K562 (cell line): Measurements from ENCODE around the gene ARMC2. TPM values are rescaled to one million over a fixed set of nuclear protein-coding genes. Genes with fewer than 3 reads are reported as not detected.

Experiments
- ATAC-seq: fragments of 200-7000 bp; cut with Tn5 transposase; 3 replicates; pipeline ENCODE4 v1.9.1; 2020; ENCODE audit warnings: moderate library complexity
- BruUV-seq: library from RNA; stranded (reverse); fragments of 400-500 nt; replicated peaks from 2 replicates; lab custom pipeline; 2021; lab: Mats Ljungman, UMichigan
- CTCF ChIA-PET: fragments of 300-600 bp; formaldehyde crosslinking; extraction: SDS; loops from one replicate; lab custom pipeline; 2021; ENCODE audit warnings: low intra/inter-chr PET ratio; lab: Yijun Ruan, JAX
- POLR2A ChIA-PET: fragments of 300-600, 350-650 bp; sonication (Branson Sonifier 250); formaldehyde crosslinking; extraction: SDS; loops from one replicate; lab custom pipeline; 2021; ENCODE audit warnings: antibody characterized with exemption, inconsistent platforms; lab: Yijun Ruan, JAX
- DNase-seq, 4 experiments: peaks; one replicate each; pipeline versions ENCODE4 v3.0.0 to v3.0.0-alpha.2; 2011 to 2018; ENCODE audit warnings: low spot score in 3 of 4, mixed read lengths in 3 of 4; ENCODE audit errors: extremely low read depth in 1 of 4
- FAIRE-seq: peaks from 2 replicates; lab custom pipeline; 2011; peaks lifted over from hg19 to GRCh38; lab: Jason Lieb, UNC
- H2AFZ ChIP-seq: 2 replicates; pipeline ENCODE4 v1.6.0; 2011; ENCODE audit warnings: low read depth, low read length, control low read depth, inconsistent platforms
- H3K27ac ChIP-seq: fragments of 200-600 bp; 3 replicates; pipeline ENCODE4 v1.8.0; 2011; ENCODE audit warnings: low read depth, mild to moderate bottlenecking, control low read depth, inconsistent platforms, low read length, moderate library complexity, mixed read lengths; ENCODE audit errors: extremely low read depth
- H3K27me3 ChIP-seq, 2 experiments: fragments of 300-600 bp in 1 of 2; 2 replicates in 1 of 2; 3 replicates in 1 of 2; pipeline versions ENCODE4 v1.6.0 to v1.8.0; 2011; ENCODE audit warnings: inconsistent platforms in 2 of 2, low read length in 2 of 2, mild to moderate bottlenecking in 1 of 2, mixed read lengths in 1 of 2, moderate library complexity in 1 of 2; ENCODE audit not compliant: control insufficient read depth in 2 of 2, insufficient read depth in 2 of 2
- H3K36me3 ChIP-seq: fragments of 300-600 bp; 3 replicates; pipeline ENCODE4 v1.8.0; 2011; ENCODE audit warnings: mild to moderate bottlenecking, low read length, inconsistent platforms; ENCODE audit not compliant: control insufficient read depth, insufficient read depth
- H3K4me1 ChIP-seq, 2 experiments: fragments of 200-600 bp in 1 of 2; replicated peaks in 1 of 2; 2 replicates in 1 of 2; 3 replicates in 1 of 2; pipeline versions ENCODE4 v1.5.1 to v1.8.0; 2011; ENCODE audit warnings: inconsistent platforms in 2 of 2, low read length in 2 of 2, mild to moderate bottlenecking in 1 of 2, mixed read lengths in 1 of 2, moderate library complexity in 1 of 2; ENCODE audit not compliant: control insufficient read depth in 2 of 2, insufficient read depth in 2 of 2
- H3K4me2 ChIP-seq: 2 replicates; pipeline ENCODE4 v1.6.1; 2011; ENCODE audit warnings: low read length, control low read depth, inconsistent platforms, mixed read lengths; ENCODE audit not compliant: insufficient read depth
- H3K4me3 ChIP-seq: fragments of 200-600 bp; sonication (generic), shearing (Covaris generic); 2 replicates; pipeline ENCODE4 v1.5.1; 2016; ENCODE audit warnings: control low read depth, inconsistent platforms
- H3K79me2 ChIP-seq: fragments of 200-600 bp; 3 replicates; pipeline ENCODE4 v1.8.0; 2011; ENCODE audit warnings: low read length, inconsistent platforms; ENCODE audit not compliant: control insufficient read depth, insufficient read depth
- H3K9ac ChIP-seq, 2 experiments: 2 replicates each; pipeline versions ENCODE4 v1.6.0 to v1.6.1; 2011; ENCODE audit warnings: low read depth in 2 of 2, low read length in 2 of 2, control low read depth in 1 of 2, inconsistent platforms in 1 of 2, mild to moderate bottlenecking in 1 of 2, mixed read lengths in 1 of 2; ENCODE audit not compliant: insufficient read depth in 1 of 2
- H3K9me1 ChIP-seq: one replicate; pipeline ENCODE4 v1.6.0; 2011; ENCODE audit warnings: inconsistent platforms, mild to moderate bottlenecking, low read length, moderate library complexity; ENCODE audit not compliant: control insufficient read depth, insufficient read depth
- H3K9me3 ChIP-seq: replicated peaks from 2 replicates; pipeline ENCODE4 v1.5.1; 2011; ENCODE audit warnings: low read depth, low read length, inconsistent platforms; ENCODE audit not compliant: control insufficient read depth, insufficient read depth
- H4K20me1 ChIP-seq: replicated peaks from 2 replicates; pipeline ENCODE4 v1.6.1; 2011; ENCODE audit warnings: low read length, inconsistent platforms, mixed read lengths; ENCODE audit not compliant: control insufficient read depth, insufficient read depth
- CBFA2T2 ChIP-seq: fragments of 450-650 bp; conservative IDR thresholded peaks from 2 replicates; pipeline ENCODE4 v1.6.1; 2017; ENCODE audit warnings: mild to moderate bottlenecking
- FOXJ3 ChIP-seq: sonication (generic); formaldehyde crosslinking; IDR thresholded peaks from 2 replicates; pipeline ENCODE4 v1.4.0; 2020; ENCODE audit warnings: mild to moderate bottlenecking, missing genetic modification reagents
- KDM2B ChIP-seq: fragments of 250-450 bp; sonication (Bioruptor Pico); IDR thresholded peaks from 2 replicates; pipeline ENCODE4 v1.8.0; 2021; ENCODE audit warnings: mild to moderate bottlenecking, moderate library complexity
- MIER1 ChIP-seq: fragments of 450-650 bp; IDR thresholded peaks from 2 replicates; pipeline ENCODE4 v1.6.1; 2016; ENCODE audit warnings: antibody characterized with exemption, mild to moderate bottlenecking, low read depth
- PKNOX1 ChIP-seq: fragments of 450-650 bp; IDR thresholded peaks from 2 replicates; pipeline ENCODE4 v1.6.1; 2016
- POLR3A ChIP-seq: IDR thresholded peaks from 2 replicates; pipeline ENCODE4 v1.6.1; 2011; ENCODE audit warnings: borderline replicate concordance, mild to moderate bottlenecking, moderate library complexity; ENCODE audit not compliant: insufficient read length, insufficient read depth; ENCODE audit errors: extremely low read depth
- SMARCC2 ChIP-seq: fragments of 450-650 bp; IDR thresholded peaks from 2 replicates; pipeline ENCODE4 v1.6.1; 2017; ENCODE audit warnings: antibody characterized with exemption, moderate library complexity, mild to moderate bottlenecking, low read depth
- SRSF1 ChIP-seq: fragments of 200-400 bp; formaldehyde crosslinking; IDR thresholded peaks from 2 replicates; pipeline ENCODE4 v1.6.1; 2017; ENCODE audit warnings: mild to moderate bottlenecking, low read depth, low read length, moderate library complexity
- UBTF ChIP-seq, 2 experiments: IDR thresholded peaks; 2 replicates each; pipeline ENCODE4 v1.6.1; 2012; ENCODE audit warnings: improper control_type of control experiment in 2 of 2, low read depth in 2 of 2, low read length in 2 of 2, borderline replicate concordance in 1 of 2
- XRCC5 ChIP-seq: fragments of 200-400 bp; formaldehyde crosslinking; IDR thresholded peaks from 2 replicates; pipeline ENCODE4 v1.6.1; 2017; ENCODE audit warnings: low read depth, mild to moderate bottlenecking, low read length
- YBX1 ChIP-seq: fragments of 450-650 bp; IDR thresholded peaks from 2 replicates; pipeline ENCODE4 v1.7.1; 2016; ENCODE audit warnings: mild to moderate bottlenecking
- ZFP30 ChIP-seq: fragments of 250-450 bp; sonication (Bioruptor Pico); IDR thresholded peaks from 2 replicates; pipeline ENCODE4 v1.8.0; 2022; ENCODE audit warnings: moderate library complexity, mild to moderate bottlenecking, inconsistent platforms, borderline replicate concordance
- ZNF121 ChIP-seq: sonication (generic); formaldehyde crosslinking; conservative IDR thresholded peaks from 2 replicates; pipeline ENCODE4 v1.8.0; 2022; ENCODE audit warnings: missing genetic modification reagents
- in situ Hi-C: fragments of 300-500 bp; cut with MboI; formaldehyde crosslinking; loops from 4 replicates; pipeline ENCODE4 v1.15.0; 2018; ENCODE audit warnings: inconsistent platforms, mixed read lengths
- intact Hi-C: fragments of 100-400 bp; cut with micrococcal nuclease; formaldehyde crosslinking; loops from 2 replicates; pipeline ENCODE4 v1.14.2; 2022
- polyA plus RNA-seq, 8 experiments: library from polyadenylated mRNA; depleted of rRNA in 4 of 8; stranded (reverse) in 5 of 8; unstranded in 3 of 8; fragments of >200 nt; fragmentation: Nextera tagmentation in 2 of 8; fragmentation: Illumina TruSeq in 1 of 8; extraction: Ambion mirVana in 2 of 8; extraction: Trizol in 1 of 8; gene quantifications; 2 replicates each; pipeline versions ENCODE4 v1.2.1 to v1.2.3, GENCODE V29; 2011 to 2014; ENCODE audit warnings: inconsistent platforms in 1 of 8, missing spikeins in 1 of 8
- total RNA-seq, 7 experiments: library from RNA; depleted of rRNA in 6 of 7; stranded (reverse); fragments of >200 nt in 6 of 7; fragmentation: Illumina TruSeq in 2 of 7; extraction: Trizol in 2 of 7; gene quantifications; 2 replicates each; pipeline versions ENCODE4 v1.2.1 to v1.2.3, GENCODE V29; 2011 to 2021; ENCODE audit warnings: low replicate concordance in 1 of 7
- TF ChIP-seq, protein P1 (sequence below): sonication (generic); formaldehyde crosslinking; IDR thresholded peaks from 2 replicates; pipeline ENCODE4 v1.5.0; 2020; ENCODE audit warnings: missing genetic modification reagents

ARMC2 gene
- total and polyA plus RNA-seq, 9 of the 15 experiments (the other 6 are each of a cell fraction or from before 2014, with no cell fraction given) = 0.14 to 3.0 (median 0.82) TPM

GRCh38 chr6:109023356-109023925 lies 175.2 kb downstream of the ARMC2 start:
- no peak for ATAC-seq
- BruUV-seq = no TSS peak
- intact Hi-C loops = no loop called here
- H3K4me3 ChIP-seq = no peak overlapping the region
- ChIA-PET CTCF (no interaction called here), POLR2A (no interaction called here)
- DNase-seq = no peak
- H4K20me1 ChIP-seq = no peaks in the 10 kb centered on the region
- in situ Hi-C loops = no loop called here
- H3K27me3 ChIP-seq = no peaks in the 10 kb centered on the region
- H3K9me3 ChIP-seq = no peaks in the 10 kb centered on the region
- no peak overlapping the region for H3K9ac ChIP-seq
- H2AFZ ChIP-seq = no peak overlapping the region
- no peaks in the 10 kb centered on the region for H3K4me1 ChIP-seq
- no peak overlapping the region for H3K4me2 ChIP-seq
- TF ChIP-seq, protein P1, sequence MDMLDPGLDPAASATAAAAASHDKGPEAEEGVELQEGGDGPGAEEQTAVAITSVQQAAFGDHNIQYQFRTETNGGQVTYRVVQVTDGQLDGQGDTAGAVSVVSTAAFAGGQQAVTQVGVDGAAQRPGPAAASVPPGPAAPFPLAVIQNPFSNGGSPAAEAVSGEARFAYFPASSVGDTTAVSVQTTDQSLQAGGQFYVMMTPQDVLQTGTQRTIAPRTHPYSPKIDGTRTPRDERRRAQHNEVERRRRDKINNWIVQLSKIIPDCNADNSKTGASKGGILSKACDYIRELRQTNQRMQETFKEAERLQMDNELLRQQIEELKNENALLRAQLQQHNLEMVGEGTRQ (CRISPR knock-in tag) = no peak
- no peak for TF ChIP-seq KDM2B (CRISPR knock-in tag)
- TF ChIP-seq UBTF (IDR thresholded peaks at IDR 0.05; ENCODE audit: borderline replicate concordance in 1 of 2, low read depth in 2 of 2, low read length in 2 of 2) = no peak
- TF ChIP-seq ZFP30 = no peak
- TF ChIP-seq PKNOX1 = no peak
- no peak for TF ChIP-seq SRSF1
- TF ChIP-seq XRCC5 = no peak
- TF ChIP-seq MIER1 = no peak
- TF ChIP-seq YBX1 = no peak
- no peak for TF ChIP-seq SMARCC2
- TF ChIP-seq CBFA2T2 = no peak
- TF ChIP-seq FOXJ3 (CRISPR knock-in tag) = no peak
- TF ChIP-seq POLR3A = no peak
- TF ChIP-seq ZNF121 = no peak
- H3K27ac ChIP-seq = no peak overlapping the region
- no peaks in the 10 kb centered on the region for H3K9me1 ChIP-seq
- no peaks in the 10 kb centered on the region for H3K36me3 ChIP-seq
- H3K79me2 ChIP-seq = no peaks in the 10 kb centered on the region
- no peak for FAIRE-seq
